Testis (tissue), 5 donors: ENCODE data around the gene ACE. TPM values are rescaled to one million over a fixed set of nuclear protein-coding genes. Genes with fewer than 3 reads are reported as not detected.

Source experiments
- DNase-seq: peaks from one replicate; pipeline ENCODE4 v3.0.0-alpha.2; 2019
- H3K27ac ChIP-seq, 2 donors: fragments of 200-600 bp; sonication (generic); one replicate each; pipeline ENCODE4 v1.5.1; 2019
- H3K27me3 ChIP-seq: fragments of 200-600 bp; sonication (generic); one replicate; pipeline ENCODE4 v1.5.1; 2019
- H3K36me3 ChIP-seq: fragments of 200-600 bp; sonication (generic); one replicate; pipeline ENCODE4 v1.5.1; 2017; ENCODE audit warnings: low read depth; ENCODE audit errors: missing control alignments
- H3K4me1 ChIP-seq: fragments of 200-600 bp; sonication (generic); one replicate; pipeline ENCODE4 v1.5.1; 2019
- H3K4me3 ChIP-seq, 2 donors: fragments of 200-600 bp; sonication (generic); one replicate each; pipeline ENCODE4 v1.5.1; 2017 to 2019
- H3K9me3 ChIP-seq: fragments of 200-600 bp; sonication (generic); one replicate; pipeline ENCODE4 v1.5.1; 2017
- CTCF ChIP-seq, 3 experiments: fragments of 450-650 bp in 2 of 3; fragments of 200-600 bp in 1 of 3; sonication (generic) in 1 of 3; IDR thresholded peaks; one replicate each; pipeline ENCODE4 v1.5.1; 2016 to 2019; ENCODE audit warnings: antibody characterized with exemption in 3 of 3, mild to moderate bottlenecking in 2 of 3, moderate library complexity in 1 of 3
- POLR2A ChIP-seq: fragments of 450-650 bp; IDR thresholded peaks from one replicate; pipeline ENCODE4 v1.6.1; 2017; ENCODE audit warnings: antibody characterized with exemption, mild to moderate bottlenecking, moderate library complexity
- WGBS, 2 donors: methylation state at CpG; one replicate each; pipeline ENCODE4 v1.1.5; 2018; 5-methylcytosine and 5-hydroxymethylcytosine counted together
- intact Hi-C: fragments of 100-400 bp; cut with DNase I; formaldehyde crosslinking; loops from one replicate; pipeline ENCODE4 v1.15.1; 2023; ENCODE audit warnings: low total_unique reads
- long read RNA-seq, 2 donors: transcript quantifications; one replicate each; lab custom pipeline, GENCODE V29; 2026
- polyA plus RNA-seq: library from polyadenylated mRNA; stranded (reverse); fragments of 350-450 nt; fragmentation: Illumina TruSeq; extraction: RNeasy Lipid Tissue Mini Kit (QIAGEN cat#74804); gene quantifications from one replicate; pipeline ENCODE4 v1.2.3, GENCODE V29; 2014; ENCODE audit warnings: low read depth, low replicate concordance; ENCODE audit not compliant: insufficient read depth
- total RNA-seq, 2 donors: library from RNA; depleted of rRNA; stranded (reverse); fragments of >200 nt; gene quantifications; one replicate each; pipeline ENCODE4 v1.2.3, GENCODE V29; 2016

The ACE gene
- 100 to 1,000 TPM in 1 of 2 donors, 10 to 100 TPM in 1; 87.8 to 174 TPM for total RNA-seq
- 216 TPM for polyA plus RNA-seq
- long read RNA-seq, donor 1, full-length matches to known transcripts: 1 of 6 reads
- long read RNA-seq, donor 1, partial matches to known transcripts: 5 of 6 reads
- long read RNA-seq, donor 1, other reads (novel, unspliced or antisense): 0 of 6 reads
- long read RNA-seq, donor 2: 0 reads

DNA sequence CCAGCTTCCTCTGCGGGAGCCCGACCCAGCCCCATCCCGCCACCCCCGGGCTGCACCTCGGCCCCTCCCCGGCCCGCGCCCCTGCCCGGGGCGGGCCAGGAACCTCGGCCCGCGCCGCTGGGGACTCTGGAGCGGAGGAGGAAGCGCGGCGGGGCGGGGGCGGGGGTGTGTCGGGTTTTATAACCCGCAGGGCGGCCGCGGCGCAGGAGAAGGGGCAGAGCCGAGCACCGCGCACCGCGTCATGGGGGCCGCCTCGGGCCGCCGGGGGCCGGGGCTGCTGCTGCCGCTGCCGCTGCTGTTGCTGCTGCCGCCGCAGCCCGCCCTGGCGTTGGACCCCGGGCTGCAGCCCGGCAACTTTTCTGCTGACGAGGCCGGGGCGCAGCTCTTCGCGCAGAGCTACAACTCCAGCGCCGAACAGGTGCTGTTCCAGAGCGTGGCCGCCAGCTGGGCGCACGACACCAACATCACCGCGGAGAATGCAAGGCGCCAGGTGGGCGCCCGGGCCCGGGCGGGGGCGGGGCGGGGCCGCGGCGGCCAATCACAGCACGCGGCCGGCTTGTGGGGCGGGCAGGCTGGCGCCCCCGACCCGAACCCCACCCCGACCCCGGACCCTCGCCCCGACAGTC, at the start of gene ACE:
Gene ACE, plus strand, starts transcription at position 208 of the 626 bp plus-strand sequence. Its CDS starts 34 bp downstream, at position 242.
- peak; percentile 61 for DNase-seq
- H3K27ac ChIP-seq: no peak within 1 kb of the TSS
- H3K27me3 ChIP-seq: no peaks in the 10 kb centered on the region
- intact Hi-C loops: loop anchor here (10.0 kb wide), 1 partner anchor 58 kb away; no protein-coding TSS in a partner anchor
- WGBS, 2 donors: 0 to 1% methylated on average over 6 to 25 of the region's 78 CpGs
- H3K4me3 ChIP-seq: peak within 1 kb of the TSS; percentile 49 to 59
- peaks cover 32% of the 10 kb centered on the region for H3K4me1 ChIP-seq
- H3K9me3 ChIP-seq: no peaks in the 10 kb centered on the region
- no peaks in the 10 kb centered on the region for H3K36me3 ChIP-seq
- peak in 1 of 3 experiments; percentile 1 for TF ChIP-seq CTCF (IDR thresholded peaks at IDR 0.05)
- TF ChIP-seq POLR2A: no peak

- no peaks in the 10 kb centered on the region for H3K9me3 ChIP-seq
- no peak overlapping the region for H3K4me3 ChIP-seq
- no peaks in the 10 kb centered on the region for H3K36me3 ChIP-seq
- no peak for DNase-seq
- no peak overlapping the region for H3K27ac ChIP-seq
- intact Hi-C loops: loop anchor here (5.0 to 10.0 kb wide), 2 partner anchors 115 to 183 kb away; no protein-coding TSS in a partner anchor
- 90 to 93% methylated on average over 7 of the region's 7 CpGs for WGBS, 2 donors
- TF ChIP-seq CTCF (IDR thresholded peaks at IDR 0.05) (no peak), POLR2A (no peak)
- H3K27me3 ChIP-seq: no peaks in the 10 kb centered on the region
- H3K4me1 ChIP-seq: peaks cover 13% of the 10 kb centered on the region
Observed at GRCh38 chr17:63429766-63430165, 47.1 kb upstream of the ACE start.

- WGBS, 2 donors: 87 to 91% methylated on average over 11 of the region's 11 CpGs
- no peak overlapping the region for H3K27ac ChIP-seq
- TF ChIP-seq POLR2A: no peak
- TF ChIP-seq CTCF (IDR thresholded peaks at IDR 0.05): no peak
- no peaks in the 10 kb centered on the region for H3K9me3 ChIP-seq
- no peaks in the 10 kb centered on the region for H3K27me3 ChIP-seq
- DNase-seq: no peak
- intact Hi-C loops: loop anchor here (10.0 kb wide), 1 partner anchor 115 kb away; no protein-coding TSS in a partner anchor
- H3K36me3 ChIP-seq: no peaks in the 10 kb centered on the region
- H3K4me3 ChIP-seq: no peak overlapping the region
- peaks cover 17% of the 10 kb centered on the region for H3K4me1 ChIP-seq
Observed at GRCh38 chr17:63430223-63430622, 46.6 kb upstream of the ACE start.

- Histone ChIP-seq H3K27me3 (no peaks in the 10 kb centered on the region), H3K27ac (no peak overlapping the region), H3K4me3 (no peak overlapping the region), H3K36me3 (no peaks in the 10 kb centered on the region), H3K9me3 (no peaks in the 10 kb centered on the region), H3K4me1 (peaks cover 28% of the 10 kb centered on the region)
- TF ChIP-seq CTCF (IDR thresholded peaks at IDR 0.05): no peak
- no peak for TF ChIP-seq POLR2A
- WGBS, 2 donors: 82 to 88% methylated on average over 7 of the region's 7 CpGs
- no peak for DNase-seq
- intact Hi-C loops: loop anchor here (10.0 kb wide), 1 partner anchor 113 kb away; no protein-coding TSS in a partner anchor
Observed at GRCh38 chr17:63431618-63431938, 45.3 kb upstream of the ACE start.
